ENCODE data around the gene HARBI1.

- TF ChIP-seq CTCF (IDR thresholded peaks at IDR 0.05; ENCODE audit: poor library complexity, severe bottlenecking) (no peak), EP300 (conservative IDR thresholded peaks at IDR 0.05; ENCODE audit: poor library complexity, severe bottlenecking) (no peak), RAD21 (conservative IDR thresholded peaks at IDR 0.05) (no peak), SMC3 (conservative IDR thresholded peaks at IDR 0.05; ENCODE audit: poor library complexity) (no peak)
Observed at GRCh38 chr11:46631676-46632075, 14.6 kb upstream of the HARBI1 start.
